Neuronal stem cell (in vitro differentiated cells): ENCODE measurements around the gene SPACA7.

Experiments
- DNase-seq: peaks from one replicate; pipeline ENCODE4 v3.0.0-alpha.2; 2013; ENCODE audit warnings: low spot score
- H2AFZ ChIP-seq: one replicate; pipeline ENCODE4 v1.6.1; 2013; ENCODE audit warnings: mild to moderate bottlenecking, low read length, inconsistent platforms
- H2AK5ac ChIP-seq: 2 replicates; pipeline ENCODE4 v1.6.1; 2013; ENCODE audit warnings: low read depth, mild to moderate bottlenecking, inconsistent platforms, low read length, moderate library complexity, mixed read lengths
- H2BK120ac ChIP-seq: 2 replicates; pipeline ENCODE4 v1.6.1; 2013; ENCODE audit warnings: low read depth, mild to moderate bottlenecking, inconsistent platforms, low read length, moderate library complexity, mixed read lengths
- H2BK12ac ChIP-seq: one replicate; pipeline ENCODE4 v1.6.1; 2013; ENCODE audit warnings: low read length, inconsistent platforms
- H2BK15ac ChIP-seq: 2 replicates; pipeline ENCODE4 v1.6.1; 2013; ENCODE audit warnings: mild to moderate bottlenecking, low read length, inconsistent platforms, mixed read lengths
- H2BK5ac ChIP-seq: one replicate; pipeline ENCODE4 v1.6.1; 2013; ENCODE audit warnings: inconsistent platforms, mild to moderate bottlenecking, low read length, moderate library complexity
- H3K14ac ChIP-seq: one replicate; pipeline ENCODE4 v1.6.1; 2013; ENCODE audit warnings: low read length, inconsistent platforms
- H3K18ac ChIP-seq: 2 replicates; pipeline ENCODE4 v1.6.1; 2013; ENCODE audit warnings: low read length, inconsistent platforms
- H3K23ac ChIP-seq: 2 replicates; pipeline ENCODE4 v1.6.1; 2013; ENCODE audit warnings: low read depth, mild to moderate bottlenecking, mixed read lengths, low read length, inconsistent platforms; ENCODE audit not compliant: poor library complexity
- H3K27ac ChIP-seq: replicated peaks from 3 replicates; pipeline ENCODE4 v1.5.1; 2013; ENCODE audit warnings: low read length, inconsistent platforms
- H3K27me3 ChIP-seq, 3 experiments: 2 replicates each; pipeline ENCODE4 v1.6.1; 2013; ENCODE audit warnings: low read length in 3 of 3, mild to moderate bottlenecking in 2 of 3, inconsistent platforms in 1 of 3, low read depth in 1 of 3, mixed read lengths in 1 of 3, moderate library complexity in 1 of 3; ENCODE audit not compliant: control insufficient read depth in 3 of 3, insufficient read depth in 3 of 3
- H3K36me3 ChIP-seq, 2 donors: replicated peaks in 1 of 2; 2 replicates each; pipeline ENCODE4 v1.6.1; 2013; ENCODE audit warnings: low read length in 2 of 2; ENCODE audit not compliant: control insufficient read depth in 2 of 2, insufficient read depth in 2 of 2
- H3K4ac ChIP-seq: 2 replicates; pipeline ENCODE4 v1.6.1; 2013; ENCODE audit warnings: inconsistent platforms, mild to moderate bottlenecking, low read length, moderate library complexity
- H3K4me1 ChIP-seq, 2 donors: 1 replicate in 1 of 2; 2 replicates in 1 of 2; pipeline ENCODE4 v1.6.1; 2013; ENCODE audit warnings: low read length in 2 of 2, low read depth in 1 of 2; ENCODE audit not compliant: control insufficient read depth in 2 of 2, insufficient read depth in 1 of 2
- H3K4me2 ChIP-seq: one replicate; pipeline ENCODE4 v1.6.1; 2013; ENCODE audit warnings: mild to moderate bottlenecking, low read length, inconsistent platforms; ENCODE audit not compliant: insufficient read depth, poor library complexity, severe bottlenecking
- H3K4me3 ChIP-seq, 2 donors: 2 replicates each; pipeline ENCODE4 v1.5.1; 2013; ENCODE audit warnings: low read length in 2 of 2, mild to moderate bottlenecking in 2 of 2, inconsistent platforms in 1 of 2, moderate library complexity in 1 of 2
- H3K79me1 ChIP-seq: one replicate; pipeline ENCODE4 v1.6.1; 2013; ENCODE audit warnings: low read depth, mild to moderate bottlenecking, inconsistent platforms, low read length, moderate library complexity
- H3K9ac ChIP-seq: one replicate; pipeline ENCODE4 v1.6.1; 2013; ENCODE audit warnings: mild to moderate bottlenecking, low read depth, low read length, inconsistent platforms; ENCODE audit not compliant: poor library complexity
- H3K9me3 ChIP-seq, 2 donors: replicated peaks in 1 of 2; 2 replicates each; pipeline versions ENCODE3 to v1.6.1; 2013; ENCODE audit warnings: low read length in 2 of 2, mild to moderate bottlenecking in 2 of 2, inconsistent platforms in 1 of 2, low read depth in 1 of 2, mixed read lengths in 1 of 2, moderate library complexity in 1 of 2; ENCODE audit not compliant: control insufficient read depth in 2 of 2, insufficient read depth in 1 of 2
- H4K8ac ChIP-seq: one replicate; pipeline ENCODE4 v1.6.1; 2013; ENCODE audit warnings: low read depth, mild to moderate bottlenecking, inconsistent platforms, low read length, moderate library complexity
- H4K91ac ChIP-seq: one replicate; pipeline ENCODE4 v1.6.1; 2013; ENCODE audit warnings: low read length, low read depth, mild to moderate bottlenecking, inconsistent platforms; ENCODE audit not compliant: poor library complexity
- WGBS, 2 donors: extraction: QIAGEN DNeasy Blood & Tissue Kit; methylation state at CpG; one replicate each; pipeline ENCODE4 v1.1.7; 2013; ENCODE audit warnings: missing lambda C conversion rate in 2 of 2, mixed read lengths in 1 of 2; ENCODE audit not compliant: insufficient read length in 2 of 2, insufficient replicate concordance in 1 of 2; ENCODE audit errors: extremely low coverage in 2 of 2; 5-methylcytosine and 5-hydroxymethylcytosine counted together

SPACA7 gene

DNA sequence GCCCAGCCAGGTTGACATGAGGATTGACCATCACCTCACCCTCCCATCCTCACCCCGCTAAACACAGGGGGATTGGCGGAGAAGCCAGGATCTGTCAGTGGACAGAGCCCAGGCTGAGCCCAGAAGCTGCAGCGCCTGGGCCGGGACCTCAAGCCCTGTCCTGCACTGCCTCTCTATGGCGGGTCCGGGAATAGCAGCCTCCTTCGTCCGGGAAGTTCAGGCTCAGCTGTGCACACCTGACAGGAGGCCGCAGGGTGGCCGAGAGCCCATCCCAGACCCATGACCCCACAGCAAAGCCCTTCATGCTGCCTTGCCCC, 67.8 kb downstream of the SPACA7 start:
- Histone ChIP-seq H2AK5ac (peak overlapping the region; percentile 86), H3K4me1 (peaks cover 6 to 18% of the 10 kb centered on the region in 2 donors), H3K4me3 (no peak overlapping the region), H3K9ac (no peak overlapping the region), H3K4ac (no peak overlapping the region), H2AFZ (peak overlapping the region; percentile 66), H3K79me1 (no peaks in the 10 kb centered on the region), H3K9me3 (peaks cover 0 to 7% of the 10 kb centered on the region in 2 donors), H2BK15ac (no peak overlapping the region), H4K91ac (no peak overlapping the region), H3K23ac (no peak overlapping the region), H4K8ac (no peak overlapping the region), H3K27ac (no peak overlapping the region), H2BK120ac (no peak overlapping the region), H2BK5ac (no peak overlapping the region), H3K18ac (no peak overlapping the region), H3K14ac (no peak overlapping the region), H2BK12ac (no peak overlapping the region), H3K4me2 (no peak overlapping the region), H3K36me3 (no peaks in the 10 kb centered on the region), H3K27me3 (no peaks in the 10 kb centered on the region)
- no CpG with 5 or more reads among the region's 10 CpGs for WGBS, 2 donors
- peak; percentile 79 for DNase-seq

DNA sequence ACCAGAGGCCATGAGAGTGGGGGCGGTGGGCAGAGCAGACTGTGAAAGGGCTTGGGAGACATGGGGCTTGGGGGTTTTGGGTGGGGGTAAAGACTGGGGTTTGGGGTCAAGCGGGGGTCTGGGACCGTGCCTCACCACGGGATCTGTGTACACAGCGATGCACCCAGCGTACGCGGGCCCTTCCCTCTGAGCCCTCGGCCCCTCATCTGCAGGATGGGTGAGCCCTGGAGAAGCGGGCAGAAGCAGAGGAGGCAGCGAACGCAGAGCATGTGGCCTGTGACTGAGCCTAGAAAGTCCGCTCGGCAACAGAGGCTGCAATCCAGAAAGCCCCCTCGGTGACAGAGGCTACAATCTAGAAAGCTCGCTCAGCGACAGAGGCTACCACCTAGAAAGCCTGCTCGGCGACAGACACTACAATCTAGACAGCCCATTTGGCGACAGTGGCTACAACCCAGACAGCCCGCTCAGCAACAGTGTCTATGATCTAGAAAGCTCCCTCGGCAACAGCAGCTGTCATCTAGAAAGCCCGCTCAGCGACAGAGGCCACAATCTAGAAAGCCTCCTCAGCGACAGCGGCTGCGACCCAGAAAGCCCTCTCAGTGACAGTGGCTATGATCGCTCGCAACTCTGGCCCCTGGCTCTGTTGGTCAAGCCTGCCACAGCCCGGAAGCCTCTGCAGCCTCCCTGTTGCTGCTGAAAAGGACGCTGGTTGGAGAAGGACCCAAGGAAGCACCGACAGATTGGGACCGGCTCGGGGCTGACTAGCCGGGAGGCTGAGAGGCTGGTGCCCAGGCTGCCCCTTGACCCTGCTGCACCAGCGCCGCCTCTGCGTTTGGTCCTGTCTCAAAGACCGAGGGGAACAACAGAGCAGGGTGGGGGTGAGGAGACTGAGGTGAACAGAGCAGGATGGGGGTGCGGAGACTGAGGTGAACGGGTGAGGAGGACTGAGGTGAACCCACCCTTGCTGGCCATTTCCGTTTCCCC, 68.6 kb downstream of the SPACA7 start:
- Histone ChIP-seq H3K4me2 (no peak overlapping the region), H3K27ac (no peak overlapping the region), H3K18ac (no peak overlapping the region), H3K36me3 (no peaks in the 10 kb centered on the region), H3K9me3 (peaks cover 0 to 3% of the 10 kb centered on the region in 2 donors), H2BK5ac (no peak overlapping the region), H2BK12ac (no peak overlapping the region), H2BK120ac (no peak overlapping the region), H3K27me3 (no peaks in the 10 kb centered on the region), H3K79me1 (no peaks in the 10 kb centered on the region), H3K4me1 (peaks cover 6 to 12% of the 10 kb centered on the region in 2 donors), H4K8ac (no peak overlapping the region), H3K9ac (no peak overlapping the region), H3K4ac (no peak overlapping the region), H3K14ac (no peak overlapping the region), H2AFZ (peak overlapping the region; percentile 15), H3K23ac (peak overlapping the region; percentile 11), H3K4me3 (peak overlapping the region in 1 of 2 donors; percentile 55), H2BK15ac (peak overlapping the region; percentile 90), H2AK5ac (peak overlapping the region; percentile 86), H4K91ac (no peak overlapping the region)
- no peak for DNase-seq
- WGBS, 2 donors = no CpG with 5 or more reads among the region's 42 CpGs

- H3K4me2 ChIP-seq = no peak overlapping the region
- H3K18ac ChIP-seq = peak overlapping the region; percentile 73
- no peak overlapping the region for H2BK12ac ChIP-seq
- no peak overlapping the region for H3K9ac ChIP-seq
- H3K36me3 ChIP-seq = no peaks in the 10 kb centered on the region
- no CpG with 5 or more reads among the region's 31 CpGs for WGBS, 2 donors
- DNase-seq = no peak
- no peaks in the 10 kb centered on the region for H3K79me1 ChIP-seq
- H2BK120ac ChIP-seq = no peak overlapping the region
- H2AK5ac ChIP-seq = peak overlapping the region; percentile 86
- H3K4ac ChIP-seq = no peak overlapping the region
- peak overlapping the region; percentile 77 for H2BK15ac ChIP-seq
- H3K23ac ChIP-seq = no peak overlapping the region
- H3K9me3 ChIP-seq = peaks cover 0 to 1% of the 10 kb centered on the region in 2 donors
- H3K27me3 ChIP-seq = no peaks in the 10 kb centered on the region
- H2AFZ ChIP-seq = no peak overlapping the region
- H3K27ac ChIP-seq = no peak overlapping the region
- H3K4me1 ChIP-seq = peaks cover 8 to 9% of the 10 kb centered on the region in 2 donors
- no peak overlapping the region for H3K14ac ChIP-seq
- peak overlapping the region; percentile 62 for H2BK5ac ChIP-seq
- no peak overlapping the region for H4K91ac ChIP-seq
- H4K8ac ChIP-seq = no peak overlapping the region
- H3K4me3 ChIP-seq = no peak overlapping the region
Measured at GRCh38 chr13:112445411-112446271, 69.5 kb downstream of the SPACA7 start.
